AG04449 (cell line): ENCODE results near the gene MMP28.

Experiments used
- CTCF ChIA-PET: fragments of 350-600 bp; formaldehyde crosslinking; extraction: SDS; loops from one replicate; lab custom pipeline; 2021; ENCODE audit warnings: antibody characterized with exemption; lab: Yijun Ruan, JAX
- POLR2A ChIA-PET: fragments of 400-600, 350-600 bp; formaldehyde crosslinking; extraction: SDS; loops from one replicate; lab custom pipeline; 2020; ENCODE audit warnings: antibody characterized with exemption, inconsistent platforms; lab: Yijun Ruan, JAX
- DNase-seq: peaks from one replicate; pipeline ENCODE4 v3.0.0-alpha.2; 2010; ENCODE audit warnings: low read depth, low spot score
- H3K4me3 ChIP-seq: 2 replicates; pipeline ENCODE4 v1.5.1; 2011; ENCODE audit warnings: low read depth, mild to moderate bottlenecking, control low read depth, low read length
- CTCF ChIP-seq: IDR thresholded peaks from one replicate; pipeline ENCODE4 v1.5.1; 2011; ENCODE audit warnings: mild to moderate bottlenecking, moderate library complexity, low read length, control low read depth, inconsistent platforms; ENCODE audit not compliant: insufficient read depth; ENCODE audit errors: missing control alignments

The MMP28 gene

GRCh38 chr17:35825206-35825605, 29.8 kb upstream of the MMP28 start:
- TF ChIP-seq CTCF = no peak
- ChIA-PET CTCF (interaction anchor here (1.7 kb wide), 1 partner anchor 61 kb away, joined by 3 read pairs; no protein-coding TSS in a partner anchor), POLR2A (no interaction called here)
- no peak overlapping the region for H3K4me3 ChIP-seq
- no peak for DNase-seq

- CTCF ChIA-PET = interaction anchor here (1.7 kb wide), 1 partner anchor 51 kb away, joined by 5 read pairs; no protein-coding TSS in a partner anchor
- no peak for DNase-seq
These were observed 25.9 kb upstream of the MMP28 start for GRCh38 chr17:35821308-35821707.

GRCh38 chr17:35819455-35819854, 24.0 kb upstream of the MMP28 start:
- no peak for TF ChIP-seq CTCF
- ChIA-PET CTCF (interaction anchor here (1.2 to 6.1 kb wide), 12 partner anchors 8 to 207 kb away, joined by 3 to 46 read pairs (median 4); partner anchors contain the start of gene TAF15), POLR2A (interaction anchor here (2.2 kb wide), 1 partner anchor 10 kb away, joined by 10 read pairs; the partner anchor contains the start of gene TAF15)
- H3K4me3 ChIP-seq = no peak overlapping the region
- DNase-seq = no peak

More at GRCh38 chr17:35821308-35821707, 25.9 kb upstream of the MMP28 start:
- no peak for TF ChIP-seq CTCF
- POLR2A ChIA-PET = no interaction called here
- no peak overlapping the region for H3K4me3 ChIP-seq

- TF ChIP-seq CTCF = no peak
- H3K4me3 ChIP-seq = no peak overlapping the region
- DNase-seq = no peak
- ChIA-PET POLR2A (no interaction called here), CTCF (interaction anchor here (1.2 to 6.1 kb wide), 6 partner anchors 9 to 53 kb away, joined by 3 to 46 read pairs (median 8); partner anchors contain the start of gene TAF15)
These were observed 21.8 kb upstream of the MMP28 start for GRCh38 chr17:35817196-35817595.

- CTCF ChIA-PET = interaction anchor here (1.2 to 6.1 kb wide), 5 partner anchors 9 to 52 kb away, joined by 3 to 46 read pairs (median 6); no protein-coding TSS in a partner anchor
- no peak for DNase-seq
- no peak overlapping the region for H3K4me3 ChIP-seq
- POLR2A ChIA-PET = interaction anchor here (0.6 kb wide), 1 partner anchor 46 kb away, joined by 3 read pairs; no protein-coding TSS in a partner anchor
- no peak for TF ChIP-seq CTCF
These were observed 21.3 kb upstream of the MMP28 start for GRCh38 chr17:35816723-35817122.

- POLR2A ChIA-PET = interaction anchor here (1.1 kb wide), 1 partner anchor 14 kb away, joined by 3 read pairs; no protein-coding TSS in a partner anchor
- DNase-seq = no peak
- no peak for TF ChIP-seq CTCF
These were observed 17.0 kb upstream of the MMP28 start for GRCh38 chr17:35812456-35812855.

More at GRCh38 chr17:35812456-35812855, 17.0 kb upstream of the MMP28 start:
- CTCF ChIA-PET = interaction anchor here (1.0 to 13.3 kb wide), 5 partner anchors 7 to 200 kb away, joined by 4 to 819 read pairs (median 4); partner anchors contain the start of gene C17orf50
- no peak overlapping the region for H3K4me3 ChIP-seq
